GM18868 (cell line): ENCODE results near the gene COG2.
"Not testable (repeated sequence)": the region's sequence is repeated elsewhere in the genome, so short reads cannot be mapped to it uniquely, and the experiment has no call there.

Source experiments
- ATAC-seq: cut with Tn5 transposase; IDR thresholded peaks from one replicate; pipeline ENCODE4 v1.9.1; 2021; ENCODE audit warnings: mild to moderate bottlenecking, moderate library complexity; ENCODE audit not compliant: unreplicated experiment

Gene COG2

GRCh38 chr1:230669543-230669942 is 27.3 kb downstream of the COG2 start:
- no peak for ATAC-seq

- ATAC-seq = no peak
Observed at GRCh38 chr1:230674581-230674980, 32.3 kb downstream of the COG2 start.

DNA sequence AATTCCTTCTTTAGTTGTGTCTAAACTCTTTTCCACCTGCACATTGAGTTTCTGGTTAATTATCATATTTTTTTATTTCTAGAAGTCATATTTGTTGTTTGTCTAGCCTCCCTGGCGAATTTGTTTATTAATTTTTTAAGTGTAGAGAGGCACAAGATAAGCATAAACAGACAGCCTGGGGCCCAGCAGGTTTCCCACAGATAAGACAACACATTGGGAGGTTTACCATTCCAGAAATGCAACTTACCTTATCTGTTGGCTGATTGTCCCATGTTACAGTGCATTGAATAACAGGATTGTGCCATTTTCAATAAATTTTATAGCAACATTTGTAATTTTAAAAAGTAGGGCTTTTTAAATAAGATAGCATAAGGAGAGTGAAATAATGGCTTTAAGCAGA is 34.9 kb downstream of the COG2 start:
- ATAC-seq = no peak

GRCh38 chr1:230679192-230679591 is 36.9 kb downstream of the COG2 start:
- ATAC-seq = no peak

DNA sequence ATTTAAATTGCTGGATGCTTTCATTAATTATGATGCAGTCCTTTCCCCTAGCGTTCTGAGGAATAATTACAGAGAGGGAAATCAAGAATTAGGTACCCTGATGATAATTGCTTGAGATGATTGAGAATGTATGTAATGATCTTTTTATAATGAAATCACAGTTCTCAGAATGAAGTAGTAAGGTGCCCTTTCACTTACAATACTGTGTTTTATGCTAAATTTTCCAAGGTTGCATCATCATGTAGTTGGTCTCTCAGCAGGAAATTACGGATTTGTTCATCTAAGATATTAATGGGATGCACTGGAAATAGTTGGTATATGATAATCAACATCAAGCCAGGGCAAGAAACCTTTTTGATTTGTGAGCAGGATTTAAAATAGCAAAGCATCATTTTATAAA is 37.5 kb downstream of the COG2 start:
- ATAC-seq = no peak

DNA sequence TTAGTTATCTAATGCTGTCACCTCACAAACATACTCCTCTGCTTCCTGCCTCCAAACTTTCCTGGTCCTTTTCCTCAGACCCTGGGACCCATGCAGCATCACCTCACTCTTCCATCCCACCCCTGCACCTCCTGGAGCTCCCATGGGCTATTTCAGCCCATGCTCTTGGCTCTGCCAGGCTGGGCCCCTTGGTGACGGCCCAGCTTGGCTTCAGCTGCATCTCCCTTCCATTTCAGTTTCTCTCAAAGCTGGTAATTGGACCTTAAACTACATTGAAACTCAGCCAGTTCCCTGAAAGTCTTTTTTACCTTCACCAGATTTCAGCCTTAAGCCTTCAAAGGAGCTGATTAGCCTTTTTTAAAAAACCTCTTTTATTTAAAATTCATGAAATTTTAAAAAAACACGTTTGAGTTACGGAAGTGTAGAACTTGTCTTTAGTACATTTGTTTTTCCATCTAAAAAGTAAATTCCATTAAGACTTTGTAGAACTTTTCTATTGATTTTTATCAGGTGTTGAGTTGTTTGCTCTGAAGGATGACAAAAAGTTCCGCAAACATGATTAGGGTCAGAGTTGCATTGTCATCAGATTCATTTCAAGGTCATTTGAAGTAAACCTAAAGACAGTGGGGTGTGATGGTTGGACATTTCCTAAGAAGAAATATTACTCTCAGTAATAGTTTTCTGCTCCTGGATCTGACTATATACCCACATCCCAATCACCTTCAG is 38.2 kb downstream of the COG2 start:
- no peak for ATAC-seq

DNA sequence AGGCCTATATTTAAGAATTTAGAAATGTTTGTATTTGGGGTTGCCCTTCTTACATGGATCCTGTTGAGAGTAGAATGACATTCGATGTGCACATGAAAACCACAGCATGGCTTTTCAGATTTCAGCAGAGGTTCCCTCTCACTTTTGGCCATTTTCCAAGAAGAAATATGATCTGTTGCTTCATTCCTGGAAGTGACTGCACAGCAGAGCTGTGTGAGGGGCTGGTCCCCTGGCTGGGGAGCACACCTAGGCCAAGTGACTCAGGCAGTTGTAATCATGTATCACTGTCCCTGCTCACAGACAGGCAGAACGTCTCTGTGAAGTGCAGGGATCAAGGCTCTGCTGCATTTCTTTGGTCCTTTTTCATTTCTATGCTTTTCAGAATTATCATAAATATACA is 39.3 kb downstream of the COG2 start:
- no peak for ATAC-seq

DNA sequence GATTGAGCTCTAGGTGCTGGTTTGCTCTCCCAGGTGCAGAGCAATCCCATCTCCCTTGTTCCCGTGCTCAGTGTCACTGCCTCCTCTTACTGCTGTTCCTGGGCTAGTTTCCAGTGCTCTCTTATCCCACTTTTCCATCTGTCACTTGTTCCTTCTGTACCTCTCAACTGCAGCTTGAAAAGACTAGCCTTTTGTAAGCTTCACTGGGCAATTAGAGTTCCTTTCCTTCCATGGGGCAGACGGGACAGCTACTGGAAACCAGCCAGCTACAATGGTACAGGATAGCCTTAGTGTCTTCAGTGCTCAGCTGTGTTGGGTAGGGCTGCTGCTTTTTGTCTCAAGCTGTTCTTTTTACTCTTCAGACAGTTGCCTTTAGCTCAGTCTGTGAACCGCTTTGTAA is 40.0 kb downstream of the COG2 start:
- no peak for ATAC-seq

GRCh38 chr1:230682882-230683610 is 40.8 kb downstream of the COG2 start:
- ATAC-seq = no peak

DNA sequence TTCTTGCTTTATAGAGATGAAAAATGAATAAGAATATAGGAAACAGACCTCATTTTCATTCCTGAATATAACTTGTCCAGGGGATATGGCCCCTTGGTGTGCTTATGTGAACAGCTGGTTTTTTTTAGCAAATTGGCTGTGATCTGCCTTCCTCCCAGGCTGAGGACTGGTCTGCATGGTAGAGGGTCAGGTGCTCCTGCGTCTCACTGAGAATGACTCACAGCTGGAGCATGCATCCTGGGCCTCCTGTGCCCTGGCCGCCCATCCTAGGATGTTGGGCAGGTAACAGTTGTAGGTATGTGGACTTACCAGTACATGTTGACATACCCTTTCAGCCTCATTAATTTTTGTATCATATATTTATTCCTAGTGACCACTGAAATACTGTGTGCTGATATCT is 41.9 kb downstream of the COG2 start:
- ATAC-seq = no peak

DNA sequence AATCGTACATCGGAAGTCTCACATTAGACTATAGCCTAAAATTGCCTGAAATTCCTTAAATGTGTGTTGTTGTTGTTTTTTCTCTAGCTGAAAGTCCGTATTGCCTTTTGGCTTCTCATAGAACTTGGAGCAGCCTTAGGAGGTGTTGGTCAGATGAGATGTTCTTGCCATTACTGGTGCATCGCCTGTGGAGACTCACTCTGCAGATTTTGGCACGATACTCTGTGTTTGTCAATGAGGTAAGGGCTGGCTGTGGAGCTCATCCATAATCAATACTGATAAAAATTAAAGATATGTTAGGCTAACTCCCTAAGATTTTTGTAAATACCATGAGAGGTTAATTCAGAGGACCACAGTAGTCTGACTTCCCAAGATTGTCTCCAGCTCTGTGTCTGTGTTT is 42.7 kb downstream of the COG2 start:
- ATAC-seq = no peak

GRCh38 chr1:230686747-230687146 is 44.5 kb downstream of the COG2 start:
- ATAC-seq = no peak

DNA sequence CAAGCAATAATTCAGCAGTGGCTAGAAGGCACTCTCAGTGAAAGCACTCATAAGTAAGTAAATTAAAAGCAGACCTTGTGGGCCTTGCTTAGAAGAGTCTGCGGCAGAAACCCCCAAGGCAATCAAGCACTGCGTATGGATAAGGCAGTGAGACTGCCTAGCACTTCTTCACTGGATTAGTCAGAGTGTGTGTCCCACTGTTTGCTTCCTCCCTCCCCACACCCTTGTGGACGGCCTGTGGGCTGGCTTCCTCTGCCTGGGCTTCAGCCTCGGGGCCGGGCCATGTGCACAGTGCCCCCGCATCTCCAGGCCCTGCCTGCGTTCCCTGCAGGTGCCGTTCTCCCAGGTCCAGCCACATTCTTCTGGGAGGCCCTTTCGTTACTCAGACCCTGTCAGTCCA is 47.8 kb downstream of the COG2 start:
- ATAC-seq = no peak

DNA sequence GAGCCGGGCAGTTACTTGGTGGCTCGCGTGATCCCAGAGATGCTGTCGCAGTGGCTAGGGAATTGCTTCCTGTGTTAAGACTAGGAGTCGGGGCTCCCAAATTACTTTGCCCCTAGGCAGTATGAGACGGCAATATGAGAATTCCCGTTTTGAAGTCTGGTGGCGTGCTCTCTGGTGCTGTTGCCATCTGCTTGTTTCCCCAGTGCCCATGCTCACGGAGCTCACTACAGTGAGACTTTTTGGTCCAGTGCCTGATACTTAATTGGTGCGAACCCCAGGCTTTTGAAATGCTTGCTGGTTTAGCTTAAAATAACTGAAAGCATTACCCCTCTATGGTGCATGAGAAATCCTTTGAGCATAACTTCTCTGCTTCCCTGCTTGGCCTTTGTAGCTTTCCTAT is 49.3 kb downstream of the COG2 start:
- ATAC-seq = no peak

GRCh38 chr1:230693221-230693620 is 50.9 kb downstream of the COG2 start:
- ATAC-seq = no peak

- no peak for ATAC-seq
Observed at GRCh38 chr1:230693777-230694176, 51.5 kb downstream of the COG2 start.

GRCh38 chr1:230694464-230694863 is 52.2 kb downstream of the COG2 start:
- no peak for ATAC-seq

DNA sequence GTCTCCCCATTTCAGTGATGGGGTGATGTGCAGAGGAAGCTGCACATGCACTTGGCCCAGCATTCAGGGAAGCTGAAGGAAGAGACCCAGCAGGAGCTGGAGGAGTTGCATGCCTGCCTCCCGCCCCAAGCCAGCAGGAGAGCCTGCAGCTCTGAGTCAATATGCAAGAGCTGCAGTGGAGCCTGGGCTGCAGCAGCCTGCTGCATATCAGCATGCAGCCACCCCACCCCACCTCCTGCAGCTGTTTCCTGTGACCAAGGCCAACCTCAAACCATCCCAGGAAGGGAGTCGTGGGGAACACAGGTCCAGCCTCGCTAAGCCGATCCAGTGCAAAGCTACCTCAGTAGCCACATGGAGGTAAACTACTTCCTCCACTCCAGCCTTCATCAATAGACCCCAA is 52.7 kb downstream of the COG2 start:
- ATAC-seq = no peak

GRCh38 chr1:230696218-230696617 is 53.9 kb downstream of the COG2 start:
- no peak for ATAC-seq

- ATAC-seq = no peak
Observed at GRCh38 chr1:230696722-230697437, 54.6 kb downstream of the COG2 start.

DNA sequence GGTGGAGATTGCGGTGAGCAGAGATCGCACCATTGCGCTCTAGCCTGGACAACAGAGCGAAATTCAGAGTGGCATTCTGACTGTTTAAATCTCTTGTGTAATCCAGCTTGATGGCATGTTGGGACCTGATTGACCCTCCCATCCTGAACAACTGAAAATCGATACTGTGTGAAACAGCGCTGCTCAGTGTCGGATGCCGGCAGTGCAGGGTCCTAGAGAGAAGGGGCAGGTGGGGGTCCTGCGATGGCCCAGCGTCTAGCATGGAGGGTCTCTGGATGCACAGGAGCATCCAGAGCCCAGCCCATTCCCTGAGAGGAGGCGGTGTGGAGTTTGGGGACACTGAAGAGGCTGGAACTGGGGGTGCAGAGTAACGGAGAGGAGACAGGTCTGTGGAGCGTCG is 55.8 kb downstream of the COG2 start:
- no peak for ATAC-seq

DNA sequence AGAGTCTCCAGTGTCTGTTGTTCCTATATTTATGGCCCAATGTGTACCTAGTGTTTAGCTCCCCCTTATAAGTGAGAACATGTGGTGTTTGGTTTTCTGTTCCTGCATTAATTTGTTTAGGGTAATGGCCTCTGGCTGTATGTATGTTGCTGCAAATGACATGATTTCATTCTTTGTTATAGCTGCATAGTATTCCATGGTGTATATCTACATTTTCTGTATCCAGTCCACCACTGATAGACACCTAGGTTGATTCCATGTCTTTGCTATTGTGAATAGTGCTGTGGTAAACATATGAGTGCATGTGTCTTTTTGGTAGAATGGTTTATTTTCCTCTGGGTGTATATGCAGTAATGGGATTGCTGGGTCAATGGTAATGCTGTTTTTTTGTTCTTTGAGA is 56.7 kb downstream of the COG2 start:
- ATAC-seq = not testable (repeated sequence)
